GM21619 (cell line): ENCODE results near the gene MAN2B1.
"Not testable (repeated sequence)": the region's sequence is repeated elsewhere in the genome, so short reads cannot be mapped to it uniquely, and the experiment has no call there.

ENCODE experiments used
- ATAC-seq: cut with Tn5 transposase; IDR thresholded peaks from one replicate; pipeline ENCODE4 v1.9.1; 2021; ENCODE audit not compliant: unreplicated experiment

Gene MAN2B1

DNA sequence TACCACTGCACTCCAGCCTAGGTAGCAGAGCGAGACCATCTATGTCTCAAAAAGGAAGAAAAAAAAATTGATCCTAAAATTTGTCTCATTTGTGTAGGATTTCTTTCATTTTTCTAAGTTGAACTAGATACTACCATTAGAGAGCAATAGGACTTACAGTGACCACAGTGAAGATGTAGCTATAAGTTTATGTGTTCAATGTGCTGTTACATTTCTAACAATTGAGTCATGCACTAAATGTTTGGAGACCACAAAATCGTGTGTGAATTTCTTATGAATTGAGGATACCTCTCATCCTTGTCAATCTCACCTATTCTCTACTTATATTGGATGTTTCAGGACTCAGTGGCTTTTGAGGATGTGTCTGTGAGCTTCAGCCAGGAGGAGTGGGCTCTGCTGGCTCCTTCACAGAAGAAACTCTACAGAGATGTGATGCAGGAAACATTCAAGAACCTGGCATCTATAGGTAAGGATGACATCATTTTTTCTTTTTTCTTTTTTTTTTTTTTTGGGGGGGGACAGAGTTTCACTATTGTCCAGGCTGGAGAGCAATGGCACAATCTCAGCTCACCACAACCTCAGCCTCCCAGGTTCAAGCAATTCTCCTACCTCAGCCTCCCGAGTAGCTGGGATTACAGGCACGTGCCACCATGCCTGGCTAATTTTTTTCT lies 43.0 kb downstream of the MAN2B1 start:
- ATAC-seq = no peak

GRCh38 chr19:12621253-12622024 lies 45.1 kb downstream of the MAN2B1 start:
- ATAC-seq = not testable (repeated sequence)

GRCh38 chr19:12617646-12618045 lies 48.9 kb downstream of the MAN2B1 start:
- no peak for ATAC-seq

DNA sequence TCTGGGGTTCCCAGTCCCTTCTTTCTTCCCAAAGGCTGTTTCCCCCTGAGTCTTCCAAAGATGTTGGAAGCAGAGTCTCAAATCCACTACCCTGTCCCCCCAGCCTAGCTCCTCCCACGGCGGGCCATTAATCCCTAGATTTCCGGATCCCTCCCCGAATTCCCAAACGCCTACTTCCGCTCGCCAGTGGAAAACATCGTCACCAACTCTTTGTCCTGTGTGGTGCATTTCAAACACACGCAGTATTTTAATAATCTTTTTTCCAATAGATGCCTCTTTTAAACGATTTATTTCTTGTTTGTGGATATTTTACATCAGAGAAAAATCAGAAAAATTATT lies 55.2 kb downstream of the MAN2B1 start:
- ATAC-seq = no peak

DNA sequence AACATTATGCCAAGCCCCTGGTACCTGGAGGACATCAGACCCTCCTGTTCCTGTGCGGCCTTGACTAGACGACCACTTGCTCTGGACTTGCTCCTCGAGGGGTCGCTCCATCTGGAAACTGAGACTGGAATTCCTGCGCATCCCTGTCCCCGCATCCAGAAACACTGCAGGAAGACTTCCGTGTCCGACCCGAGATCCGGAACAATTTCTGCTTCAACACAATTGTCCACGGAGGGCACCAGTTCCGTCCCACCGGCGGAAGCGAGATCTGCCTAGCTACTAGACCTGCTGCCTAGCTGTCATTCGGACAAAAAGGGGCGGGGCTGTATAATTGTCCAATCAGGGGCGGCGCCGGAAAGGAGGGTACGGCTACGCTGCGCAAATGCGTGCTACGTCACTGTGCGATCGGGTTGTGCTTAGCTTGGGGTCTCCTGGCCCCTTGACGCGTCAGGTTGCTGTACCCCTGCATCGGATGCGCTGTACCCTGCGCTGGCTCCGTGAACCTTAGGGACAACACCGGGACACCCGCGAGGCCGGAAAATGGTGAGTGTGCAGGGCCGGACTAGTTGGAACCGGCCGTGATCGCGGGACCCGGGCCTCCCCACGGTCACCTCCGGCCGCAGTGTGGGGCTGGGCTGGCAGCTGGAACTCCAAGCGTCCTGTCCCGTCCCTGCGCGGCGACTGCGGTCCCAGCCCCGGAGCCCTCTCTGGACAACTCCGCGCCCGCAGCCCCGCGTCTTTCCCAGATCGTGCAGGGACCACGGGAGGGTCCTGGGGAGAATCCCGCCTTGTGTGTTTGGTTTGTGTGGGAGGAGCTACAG lies 55.8 kb downstream of the MAN2B1 start, which contains the start of the genes ZNF490 and ZNF791:
ZNF490 (minus strand) TSS at position 274 of the 821 bp plus-strand sequence; CDS start at position 141, 133 bp downstream.
ZNF791 (plus strand) TSS at position 381 of the 821 bp plus-strand sequence; CDS start at position 541, 160 bp downstream.
- ATAC-seq = peak; percentile 73

DNA sequence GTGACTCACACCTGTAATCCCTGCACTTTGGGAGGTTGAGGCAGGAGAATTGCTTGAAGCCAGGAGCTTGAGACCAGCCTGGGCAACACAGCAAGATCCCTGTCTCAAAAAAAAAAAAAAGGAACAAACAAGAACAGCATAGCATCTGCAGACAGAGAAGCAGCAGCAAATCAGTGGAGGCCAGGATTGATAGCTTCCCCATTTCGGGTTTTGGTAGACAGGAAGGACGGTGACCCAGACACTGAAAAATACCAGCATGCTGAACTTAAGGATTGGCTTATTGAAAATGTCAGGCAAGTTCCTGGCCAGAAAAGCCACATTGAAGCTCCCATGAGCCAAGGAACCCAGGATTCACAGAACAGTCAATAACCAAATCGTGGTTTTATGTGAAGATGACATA lies 58.9 kb downstream of the MAN2B1 start:
- no peak for ATAC-seq

DNA sequence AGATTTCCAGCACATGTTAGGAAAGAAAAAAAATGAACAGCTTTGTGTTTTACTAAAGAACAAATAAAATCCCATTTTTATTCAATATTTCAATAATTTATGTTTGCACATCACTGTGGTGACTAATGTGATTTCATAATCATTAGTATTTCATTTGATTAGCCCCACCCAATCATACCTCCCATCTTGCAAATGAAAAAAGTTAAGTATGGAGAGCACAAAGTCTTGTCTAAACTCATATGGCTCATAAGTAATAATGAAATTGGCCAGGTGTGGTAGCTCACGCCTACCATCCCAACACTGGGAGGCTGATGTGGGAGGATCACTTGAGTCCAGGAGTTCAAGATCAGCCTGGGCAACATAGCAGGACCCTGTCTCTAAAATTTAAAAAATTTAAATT lies 59.7 kb downstream of the MAN2B1 start:
- ATAC-seq = no peak

GRCh38 chr19:12603714-12604113 lies 62.8 kb downstream of the MAN2B1 start:
- peak; percentile 53 for ATAC-seq

DNA sequence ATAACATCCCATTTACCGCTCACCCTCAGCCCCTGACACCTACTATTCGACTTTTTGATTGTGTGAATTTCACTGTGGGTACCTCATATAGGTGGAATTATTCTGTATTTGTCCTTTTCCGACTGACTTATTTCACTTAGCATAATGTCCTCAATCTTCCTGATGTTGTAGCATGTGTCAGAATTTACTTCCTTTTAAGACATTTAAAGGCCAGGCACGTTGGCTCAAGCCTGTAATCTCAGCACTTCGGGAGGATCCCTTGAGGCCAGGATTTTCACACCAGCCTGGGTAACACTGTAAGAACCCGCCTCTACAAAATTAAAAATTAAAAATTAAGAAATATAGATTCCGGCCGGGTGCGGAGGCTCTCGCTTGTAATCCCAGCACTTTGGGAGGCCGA lies 68.9 kb downstream of the MAN2B1 start:
- no peak for ATAC-seq

DNA sequence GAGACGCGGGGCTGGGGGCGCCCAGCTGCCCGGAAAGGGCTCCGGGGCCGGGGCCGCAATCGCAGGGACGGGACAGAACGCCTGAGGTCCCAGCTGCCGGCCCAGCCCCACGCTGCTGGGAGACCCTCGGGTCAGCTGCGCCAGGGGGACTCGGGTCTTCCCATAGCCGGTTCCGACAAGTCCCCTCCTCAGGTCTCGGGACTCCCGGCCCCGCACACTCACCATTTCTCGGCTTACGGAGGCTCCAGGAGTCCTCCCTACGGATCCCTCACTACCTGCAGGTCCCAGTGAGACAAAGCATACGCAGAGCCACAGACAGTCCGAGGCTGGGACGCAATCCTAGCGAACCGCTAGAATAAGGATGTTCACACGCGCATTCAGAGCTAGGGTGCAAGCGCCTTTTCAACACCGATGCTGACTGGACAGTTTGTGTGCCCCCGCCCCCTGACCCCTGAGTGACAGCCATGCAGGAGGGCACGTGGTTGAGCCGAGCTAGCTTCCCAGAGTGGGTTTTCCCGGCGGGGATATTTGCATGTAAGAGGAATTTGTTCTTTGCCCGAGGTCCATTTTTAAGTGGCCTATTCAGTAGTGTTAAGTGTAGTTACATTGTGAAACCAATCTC lies 69.5 kb downstream of the MAN2B1 start:
- no peak for ATAC-seq
